T-helper 22 cell (primary cell): Measurements from ENCODE around the gene RPP25L.
A peak's percentile ranks its signal among the peaks of the same experiment; 100 is the strongest.

Experiments used
- DNase-seq: peaks from one replicate; pipeline ENCODE4 v3.0.0-alpha.2; 2020; ENCODE audit warnings: low read depth

RPP25L gene

DNA sequence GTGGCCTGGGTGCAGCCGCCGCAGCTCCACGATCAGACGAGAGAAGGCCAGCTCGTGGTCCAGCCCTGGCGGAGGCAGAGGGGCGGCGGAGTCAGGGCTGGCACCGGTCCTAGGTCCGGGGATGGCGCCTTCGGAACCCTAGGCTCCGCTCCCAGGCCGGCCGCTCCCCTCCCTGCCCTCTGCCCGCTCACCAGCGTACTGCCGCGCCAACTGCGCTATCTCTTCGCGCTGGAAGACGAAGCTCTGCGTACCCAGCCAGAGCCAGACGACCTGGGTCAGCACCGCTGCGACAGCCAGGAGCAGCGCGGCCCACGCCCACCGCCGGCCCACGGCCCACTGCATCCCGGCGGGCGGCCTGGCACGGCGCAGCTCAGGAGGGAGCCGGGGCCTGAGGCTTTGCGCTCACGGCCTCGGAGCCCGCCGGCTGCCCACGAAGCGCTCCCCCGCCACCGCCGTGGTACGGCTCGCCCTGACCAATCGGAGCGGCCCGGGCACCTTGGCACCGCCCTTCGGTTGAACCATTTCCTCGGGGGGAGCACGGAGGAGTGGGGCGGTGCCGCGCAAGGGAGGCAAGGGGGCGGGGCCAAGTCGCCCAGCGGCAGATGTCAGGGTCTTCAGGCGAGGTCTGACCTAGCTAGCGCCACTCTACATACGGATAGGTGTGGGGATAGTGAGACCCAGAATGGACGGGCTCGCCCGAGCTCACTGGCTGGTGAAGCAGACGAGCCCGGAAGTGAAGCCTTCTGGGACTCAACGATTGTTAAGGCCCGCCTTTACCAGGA, 25.6 kb upstream of the RPP25L start, which contains the start of gene SIGMAR1:
Gene SIGMAR1, minus strand, starts transcription at position 432 of the 782 bp plus-strand sequence. Its CDS starts 90 bp downstream, at position 342.
- DNase-seq = peak; percentile 85

DNA sequence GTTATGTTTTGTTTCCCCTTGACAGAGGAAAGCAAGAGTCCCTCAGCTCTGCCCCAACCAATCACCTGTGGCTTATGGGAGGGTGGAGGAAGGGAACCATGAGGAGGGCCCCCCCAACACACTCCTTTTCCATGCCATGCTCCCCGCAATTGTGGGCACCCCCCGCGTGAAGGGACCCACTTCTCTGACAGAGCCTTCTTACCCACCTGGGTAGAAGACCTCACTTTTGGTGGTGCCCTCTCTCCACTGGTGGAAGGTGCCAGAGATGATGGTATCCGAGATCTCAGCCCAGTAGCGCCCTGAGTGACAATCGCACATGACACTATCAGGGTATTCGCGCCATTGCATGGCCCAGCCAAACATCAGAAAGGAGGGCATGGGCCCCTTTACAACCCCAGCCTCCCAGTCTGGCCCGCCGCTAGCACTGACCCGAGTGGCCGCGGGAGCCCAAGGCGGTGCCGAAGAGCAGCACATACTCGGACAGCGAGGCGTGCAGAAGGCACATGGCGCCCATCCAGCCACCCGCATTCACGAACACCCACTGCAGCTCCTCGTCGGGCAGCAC, 25.0 kb upstream of the RPP25L start:
- DNase-seq = no peak

GRCh38 chr9:34635556-34635955, 23.7 kb upstream of the RPP25L start:
- DNase-seq = no peak

DNA sequence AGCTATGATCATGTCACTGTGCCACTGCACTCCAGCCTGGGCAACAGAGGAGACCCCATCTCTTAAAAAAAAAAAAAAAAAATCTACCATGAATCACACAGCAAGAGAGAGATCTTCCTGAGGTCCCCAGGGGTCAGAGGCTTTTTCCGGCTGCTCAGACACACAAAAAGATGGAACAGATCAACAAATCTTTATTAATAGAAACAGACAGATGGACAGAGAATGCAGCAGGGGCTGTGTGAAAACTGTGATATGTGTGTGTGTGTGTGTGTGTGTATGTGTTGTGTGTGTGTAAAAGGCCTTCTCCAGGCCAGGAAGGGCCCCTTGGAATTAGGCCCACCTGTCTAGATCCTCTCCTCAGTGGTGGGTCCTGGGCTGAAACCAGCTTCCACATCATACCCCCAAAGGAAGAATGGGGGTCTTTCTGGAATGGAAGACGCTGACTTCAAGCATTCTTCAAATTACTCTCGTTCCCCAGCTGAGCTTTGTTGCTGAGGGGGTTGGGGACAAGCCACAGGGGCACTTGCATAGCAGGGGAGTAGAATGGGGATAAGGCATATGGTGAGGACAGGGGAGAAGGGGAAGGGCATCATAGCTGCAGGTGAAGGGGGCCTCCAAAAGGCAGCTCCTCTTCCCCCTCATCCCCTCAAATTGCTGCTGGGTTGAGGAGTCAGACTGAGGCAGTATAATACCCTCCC, 22.8 kb upstream of the RPP25L start:
- no peak for DNase-seq

DNA sequence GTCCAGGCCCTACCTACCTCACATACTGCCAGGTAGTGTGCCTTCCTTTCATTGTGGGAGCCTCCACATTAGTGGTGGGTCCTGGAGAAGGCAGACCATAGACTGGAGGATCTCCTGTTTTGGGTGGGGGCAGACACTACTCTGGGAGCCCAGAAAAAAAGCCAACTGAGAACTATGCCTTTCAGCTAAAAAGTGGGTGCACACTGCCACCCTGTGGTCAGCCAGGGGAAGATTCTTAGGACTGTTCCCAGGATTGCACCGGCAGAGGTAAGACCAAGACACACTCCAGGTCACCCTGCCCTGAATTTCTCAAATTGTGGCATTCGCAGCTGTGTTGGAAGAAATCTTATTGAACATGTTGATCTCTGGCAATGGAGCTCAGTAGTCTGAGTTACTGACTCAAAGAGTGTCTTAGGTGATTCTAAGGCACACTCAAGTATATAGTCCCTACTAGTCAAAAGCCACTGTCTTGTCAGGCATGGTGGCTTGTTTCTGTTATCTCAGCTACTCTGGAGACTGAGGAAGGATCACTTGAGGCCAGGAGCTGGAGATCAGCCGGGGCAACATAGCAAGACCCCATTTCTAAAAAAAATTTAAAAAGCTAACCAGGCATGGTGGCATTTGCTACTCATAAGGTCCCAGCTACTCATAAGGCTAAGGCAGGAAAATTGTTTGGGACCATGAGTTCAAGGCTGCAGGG, 22.1 kb upstream of the RPP25L start:
- peak; percentile 51 for DNase-seq

GRCh38 chr9:34633166-34633565, 21.3 kb upstream of the RPP25L start:
- no peak for DNase-seq

DNA sequence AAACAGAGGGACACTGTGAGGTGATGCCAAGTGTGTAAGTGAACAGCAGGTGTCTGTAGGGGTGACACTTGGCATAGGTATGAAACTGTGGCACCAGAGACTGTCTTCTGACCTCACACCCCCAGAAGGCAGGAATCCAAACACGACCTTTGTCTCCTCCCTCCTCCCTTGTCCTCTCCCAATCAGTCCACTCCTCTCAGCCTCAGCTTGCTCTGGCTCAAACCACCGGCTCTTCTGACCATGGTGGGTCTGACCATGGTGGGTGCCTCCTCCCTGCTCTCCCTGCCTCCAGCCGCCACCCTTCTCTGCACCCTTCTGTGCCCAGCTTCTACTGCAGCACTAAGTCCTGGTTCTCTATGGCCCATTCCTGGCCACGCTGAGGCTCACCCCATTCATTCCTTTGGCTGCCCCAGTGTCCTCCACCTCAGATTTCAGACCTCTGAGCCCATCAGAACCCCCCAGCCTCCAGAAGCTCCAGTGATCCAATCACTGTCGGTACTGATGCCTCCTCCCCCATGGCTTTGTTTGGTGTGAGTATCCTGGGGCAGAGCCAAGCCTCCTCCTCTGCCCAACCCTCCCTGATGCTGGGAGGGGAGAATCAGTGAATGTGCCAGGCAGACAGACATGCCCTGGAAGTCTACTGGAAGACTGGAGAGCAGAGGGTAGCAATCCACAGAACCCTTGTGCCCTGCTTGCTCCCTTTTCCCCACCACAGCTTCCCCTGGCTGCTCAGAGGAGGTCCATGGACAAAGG, 18.7 kb upstream of the RPP25L start:
- DNase-seq = no peak

DNA sequence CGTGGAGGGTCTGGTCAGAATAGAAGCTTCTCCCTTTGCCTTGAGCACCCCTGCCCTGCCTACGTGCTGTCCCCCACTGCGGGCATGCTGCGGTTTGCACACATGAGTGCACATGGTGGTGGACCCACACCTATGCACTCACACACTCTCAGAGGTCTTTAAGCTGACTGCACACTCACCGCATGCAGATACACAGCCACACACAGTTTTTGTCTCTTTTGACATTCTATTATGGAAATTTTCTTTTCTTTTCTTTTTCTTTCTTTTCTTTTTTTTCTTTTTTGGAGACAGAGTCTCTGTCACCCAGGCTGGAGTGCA, 17.6 kb upstream of the RPP25L start:
- no peak for DNase-seq

DNA sequence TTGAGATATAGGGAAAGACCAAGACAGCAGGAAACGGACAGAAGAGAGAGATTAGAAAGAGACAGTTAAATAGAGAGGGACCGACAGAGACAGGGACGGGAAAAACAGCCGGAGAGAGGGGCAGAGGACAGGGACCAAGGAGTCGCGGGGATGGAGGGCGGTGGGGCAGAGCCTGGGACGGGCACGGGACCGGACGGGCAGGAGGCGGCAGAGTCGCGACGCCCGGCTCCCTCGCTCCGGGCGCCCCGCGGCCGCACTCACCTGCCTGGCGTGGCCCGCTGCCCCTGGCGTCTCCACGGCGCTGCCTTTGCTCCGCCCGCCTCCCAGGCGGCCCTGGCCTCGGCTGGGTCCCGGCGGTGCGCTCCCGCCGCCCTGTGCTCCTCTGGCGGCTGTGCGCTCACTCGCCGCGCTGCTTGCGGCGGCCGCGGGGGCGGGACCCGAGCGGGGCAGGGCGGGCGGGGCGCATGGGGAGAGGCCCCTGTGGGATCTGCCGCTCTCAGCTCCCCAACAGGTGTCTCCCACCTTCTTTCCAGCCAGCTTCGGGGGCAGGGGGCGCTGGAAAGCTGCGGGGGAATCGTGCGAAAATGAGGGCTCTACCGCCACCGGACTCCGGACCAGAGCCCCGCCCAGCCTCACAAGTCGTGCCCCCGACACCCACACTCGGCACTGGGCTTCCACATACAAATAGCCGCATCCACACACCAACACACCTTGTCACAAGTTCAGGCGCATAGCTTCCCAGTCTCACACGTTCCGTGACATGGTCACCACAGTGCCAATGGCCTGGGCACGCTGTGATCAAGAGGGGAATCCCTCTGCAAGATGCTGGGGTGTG, 17.0 kb upstream of the RPP25L start, which contains the start of gene ARID3C:
Gene ARID3C, minus strand, starts transcription at position 411 of the 835 bp plus-strand sequence. CDS start 1,052 bp downstream, outside the sequence.
- peak; percentile 22 for DNase-seq

- no peak for DNase-seq
Observed at GRCh38 chr9:34627716-34628655, 16.1 kb upstream of the RPP25L start.

DNA sequence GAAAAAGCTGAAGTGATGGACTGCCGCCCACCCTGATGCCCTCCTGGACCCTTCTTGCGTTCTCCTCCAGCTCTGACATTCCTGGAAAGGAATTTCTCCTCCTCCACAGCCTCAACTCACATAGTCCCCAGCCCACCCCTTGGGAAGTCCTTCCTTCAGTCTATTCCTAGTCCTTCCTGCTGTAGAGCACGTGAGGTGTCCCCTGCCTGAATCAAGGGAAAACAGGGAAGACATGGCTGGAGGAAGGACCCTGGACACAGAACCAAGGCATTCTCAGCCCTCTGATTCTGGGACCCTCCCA, 13.2 kb upstream of the RPP25L start:
- no peak for DNase-seq

DNA sequence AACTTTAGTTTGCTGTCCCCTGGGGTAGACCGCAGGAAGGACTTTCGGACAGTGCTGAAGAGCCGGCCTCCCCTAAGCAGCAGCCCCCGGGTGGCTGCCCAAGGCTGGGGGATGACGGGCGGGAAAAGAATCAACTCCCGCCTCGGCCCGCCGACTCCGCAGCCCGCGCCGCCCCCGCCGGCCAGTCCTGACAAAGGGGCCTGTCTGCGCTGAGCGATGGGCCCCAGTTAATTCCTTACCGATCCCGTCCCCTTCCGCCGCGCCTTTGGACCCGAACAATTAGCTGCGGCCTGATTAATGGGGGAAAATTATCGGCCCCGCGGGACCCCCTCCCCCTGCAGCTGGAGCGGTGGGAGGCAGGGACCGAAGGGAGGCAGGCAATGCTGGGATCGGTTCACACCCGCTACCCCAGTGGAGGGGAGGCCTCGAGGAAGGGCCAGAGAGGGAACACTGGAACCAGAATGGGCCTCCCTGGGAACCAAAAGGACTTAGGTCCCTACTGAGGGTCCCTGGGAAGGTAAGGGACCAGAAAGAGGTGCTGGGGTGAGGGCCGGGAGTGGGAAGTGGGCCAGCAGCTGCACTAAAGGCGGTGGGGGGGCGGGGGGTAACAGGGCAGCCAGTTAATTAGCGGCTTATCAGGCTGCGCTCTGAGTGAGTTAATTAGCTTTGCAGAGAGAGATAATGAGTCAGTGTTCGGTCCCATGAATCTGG, 12.7 kb upstream of the RPP25L start:
- DNase-seq = no peak

- DNase-seq = no peak
Observed at GRCh38 chr9:34623374-34624235, 11.7 kb upstream of the RPP25L start.

DNA sequence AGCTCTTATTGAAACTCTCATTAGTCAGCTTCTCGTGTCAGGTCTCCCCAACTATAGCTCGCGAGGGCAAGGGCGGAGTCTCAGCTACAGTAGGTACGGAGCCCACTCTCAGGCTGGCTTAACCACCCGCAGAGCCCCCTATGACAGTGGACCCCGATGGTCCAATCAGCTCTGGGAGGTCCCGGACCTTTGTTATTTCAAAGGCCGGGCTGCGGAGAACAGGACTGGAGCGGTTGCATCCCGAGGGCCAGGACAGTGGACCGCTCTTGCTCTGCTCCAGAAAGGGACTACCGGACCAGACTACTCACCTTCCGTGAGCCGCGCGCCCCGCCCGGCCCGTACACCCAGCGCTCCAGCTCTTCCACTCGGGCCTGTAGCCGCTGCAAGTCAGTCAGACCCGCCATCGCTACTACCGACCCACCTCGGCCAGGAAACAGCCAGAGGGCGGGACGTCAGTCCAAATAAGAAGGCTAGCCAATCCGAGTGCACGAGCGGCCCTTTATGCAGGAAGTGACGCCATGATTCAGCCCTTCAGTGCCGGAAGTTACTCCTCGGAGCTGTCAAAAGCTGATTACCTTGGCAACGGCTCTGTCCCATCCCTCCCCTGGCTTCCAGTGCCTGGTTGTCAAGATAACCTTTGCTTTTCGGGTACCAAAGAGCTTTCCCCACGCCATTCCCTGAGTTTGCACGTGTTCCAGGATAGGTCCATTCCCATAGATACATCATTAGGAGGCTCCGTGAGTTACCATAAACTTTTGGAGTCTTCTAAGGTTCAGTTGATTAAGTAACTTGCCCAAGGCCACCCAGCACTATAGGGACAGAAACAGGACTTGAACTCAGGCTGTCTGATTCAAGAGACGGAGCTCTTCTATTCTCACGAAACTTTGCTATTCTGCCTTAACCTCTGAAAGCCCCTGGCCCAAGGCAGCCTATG, 8.4 kb upstream of the RPP25L start, which contains the start of gene DCTN3:
Gene DCTN3, minus strand, starts transcription at position 435 of the 934 bp plus-strand sequence. Its CDS starts 31 bp downstream, at position 404.
- DNase-seq = peak; percentile 86

GRCh38 chr9:34615132-34615531, 3.2 kb upstream of the RPP25L start:
- DNase-seq = no peak

GRCh38 chr9:34612788-34613390, 992 bp upstream of the RPP25L start:
- peak; percentile 41 for DNase-seq
